ENCODE results near the gene HAND1.

DNA sequence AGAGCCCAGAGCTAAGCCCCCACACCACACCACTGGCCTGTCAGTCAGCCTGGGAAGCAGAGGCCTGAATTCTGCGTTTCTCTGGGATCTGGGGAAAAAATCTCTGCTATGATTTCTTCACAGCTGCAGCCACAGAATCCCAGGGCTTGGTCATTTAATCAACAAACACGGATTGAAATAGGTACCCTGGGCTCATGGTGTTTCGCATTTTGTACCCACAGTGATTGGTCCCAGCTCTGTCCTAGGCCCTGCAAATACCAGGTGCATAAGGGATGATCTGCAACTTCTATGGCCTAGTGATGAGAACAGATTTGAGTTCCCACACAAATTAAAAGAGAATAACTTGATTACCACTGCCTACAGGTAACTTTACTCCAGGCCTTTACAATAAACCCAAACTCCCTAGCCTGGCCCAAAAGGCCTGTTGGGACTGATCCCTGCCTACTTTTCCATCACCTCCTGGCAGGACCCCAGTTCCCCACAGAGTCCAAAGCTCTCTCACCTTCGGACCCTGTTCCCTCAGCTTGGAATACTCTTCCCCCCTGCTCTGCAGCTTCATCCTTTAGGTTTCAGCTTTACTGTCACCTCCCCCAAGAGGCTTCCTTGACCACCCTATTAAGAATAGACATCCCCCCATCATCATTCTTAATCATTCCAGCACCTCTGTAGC, 46.9 kb downstream of the HAND1 start:
- TF ChIP-seq GATA2 (IDR thresholded peaks at IDR 0.05; ENCODE audit: low read depth, low read length) = no peak
- no peak for TF ChIP-seq GATA3 (IDR thresholded peaks at IDR 0.05; ENCODE audit: low read depth, low read length)

Measured in SH-SY5Y (cell line).